Activated CD4-positive, alpha-beta memory T cell treated with anti-CD3 and anti-CD28 coated beads for 36 hours (primary cell): ENCODE results near the gene ARID3B. TPM values are rescaled to one million over a fixed set of nuclear protein-coding genes. Genes with fewer than 3 reads are reported as not detected.
A peak's percentile ranks its signal among the peaks of the same experiment; 100 is the strongest.

Source experiments
- CTCF ChIA-PET: fragments of 350-600 bp; sonication (Branson Sonifier 250); formaldehyde crosslinking; loops from one replicate; lab custom pipeline; 2021; ENCODE audit warnings: antibody characterized with exemption, inconsistent platforms; lab: Charles Lee
- POLR2A ChIA-PET: fragments of 350-600 bp; sonication (Branson Sonifier 250); formaldehyde crosslinking; loops from one replicate; lab custom pipeline; 2021; ENCODE audit warnings: antibody characterized with exemption; lab: Charles Lee
- DNase-seq: peaks from one replicate; pipeline ENCODE4 v3.0.0-alpha.2; 2020
- H3K27ac Mint-ChIP-seq: one replicate; pipeline ENCODE4 v1.8.0; 2021; ENCODE audit warnings: mixed read lengths
- H3K27me3 Mint-ChIP-seq: one replicate; pipeline ENCODE4 v1.8.0; 2021; ENCODE audit warnings: mixed read lengths
- H3K36me3 Mint-ChIP-seq: one replicate; pipeline ENCODE4 v1.8.0; 2021; ENCODE audit warnings: mixed read lengths
- H3K4me1 Mint-ChIP-seq: one replicate; pipeline ENCODE4 v1.8.0; 2021; ENCODE audit warnings: low read depth, mixed read lengths
- H3K4me3 Mint-ChIP-seq: one replicate; pipeline ENCODE4 v1.8.0; 2021; ENCODE audit warnings: mild to moderate bottlenecking, mixed read lengths
- H3K9me3 Mint-ChIP-seq: one replicate; pipeline ENCODE4 v1.8.0; 2021; ENCODE audit warnings: mixed read lengths
- intact Hi-C: fragments of 100-400 bp; cut with micrococcal nuclease; formaldehyde crosslinking; loops from one replicate; pipeline ENCODE4 v1.15.1; 2023
- total RNA-seq, 2 experiments: library from RNA; stranded (reverse); gene quantifications; one replicate each; pipeline ENCODE4 v1.2.3, GENCODE V29; 2021

The ARID3B gene
- total RNA-seq, 2 experiments from 2014 or later = 27.3 to 28.6 TPM

DNA sequence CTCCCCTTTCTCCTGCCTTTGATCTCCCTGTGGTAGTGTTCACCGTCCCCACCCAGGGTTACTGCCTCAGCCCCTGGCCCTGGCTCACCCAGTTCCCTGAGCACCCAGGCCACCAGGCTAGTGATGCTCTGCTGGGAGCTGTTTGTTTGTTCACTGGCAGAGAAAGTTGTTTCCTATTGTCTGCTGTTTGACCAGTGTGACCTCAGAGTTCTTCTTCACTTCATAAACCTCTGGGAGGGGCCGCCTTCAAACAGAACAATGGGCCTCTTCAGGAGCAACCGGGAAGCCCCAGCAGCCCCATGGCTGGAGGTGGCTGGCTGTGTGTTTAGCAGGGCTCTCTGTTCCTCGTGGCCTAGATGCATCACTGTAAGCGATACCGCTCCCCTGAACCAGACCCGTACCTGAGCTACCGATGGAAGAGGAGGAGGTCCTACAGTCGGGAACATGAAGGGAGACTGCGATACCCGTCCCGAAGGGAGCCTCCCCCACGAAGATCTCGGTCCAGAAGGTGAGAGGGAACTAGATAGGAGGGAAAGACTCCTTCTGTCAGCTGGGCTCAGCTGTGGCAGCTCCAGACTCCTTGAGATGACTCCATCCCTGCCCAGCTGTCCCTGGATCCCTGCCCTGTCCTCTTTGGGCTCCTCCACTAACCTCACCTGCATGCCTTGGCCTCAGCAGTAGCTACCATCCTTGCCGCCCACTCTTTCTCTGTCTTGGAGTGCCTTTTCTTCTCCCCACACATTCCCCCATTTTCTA lies 78.0 kb downstream of the ARID3B start:
- Mint-ChIP-seq H3K36me3 (peaks cover 36% of the 10 kb centered on the region), H3K4me1 (peaks cover 44% of the 10 kb centered on the region), H3K9me3 (no peaks in the 10 kb centered on the region), H3K27me3 (no peaks in the 10 kb centered on the region), H3K4me3 (no peak overlapping the region), H3K27ac (no peak overlapping the region)
- intact Hi-C loops = no loop called here
- POLR2A ChIA-PET = no interaction called here
- no peak for DNase-seq
- CTCF ChIA-PET = interaction anchor here (0.6 to 15.5 kb wide), 5 partner anchors 14 to 243 kb away, joined by 3 to 214 read pairs (median 6); no protein-coding TSS in a partner anchor

DNA sequence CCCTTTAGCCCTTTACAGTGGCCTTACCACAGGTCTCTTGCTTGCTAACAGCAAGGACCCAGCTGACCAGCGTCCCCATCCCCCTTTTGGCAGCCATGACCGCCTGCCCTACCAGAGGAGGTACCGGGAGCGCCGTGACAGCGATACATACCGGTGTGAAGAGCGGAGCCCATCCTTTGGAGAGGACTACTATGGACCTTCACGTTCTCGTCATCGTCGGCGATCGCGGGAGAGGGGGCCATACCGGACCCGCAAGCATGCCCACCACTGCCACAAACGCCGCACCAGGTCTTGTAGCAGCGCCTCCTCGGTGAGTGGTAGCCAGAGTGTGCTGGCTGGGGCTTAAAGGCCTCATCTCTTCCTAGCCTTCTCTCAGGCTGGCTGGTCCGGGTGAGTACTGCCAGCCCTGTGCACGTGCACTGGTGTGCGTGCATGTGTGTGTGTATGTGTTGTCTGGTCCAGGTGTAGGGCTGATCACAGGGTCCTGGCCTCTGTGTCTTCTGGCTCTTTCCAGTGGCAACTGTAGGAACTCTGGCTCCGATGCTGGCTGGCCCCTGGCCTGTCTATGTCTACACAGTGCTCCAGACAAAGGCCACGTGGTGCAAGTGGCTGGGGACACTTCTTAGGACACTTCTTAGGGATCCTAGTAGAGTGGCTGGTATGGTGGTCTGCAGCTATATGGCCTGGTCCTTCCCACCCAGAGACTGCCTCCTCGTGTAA lies 79.1 kb downstream of the ARID3B start:
- H3K27ac Mint-ChIP-seq = no peak overlapping the region
- CTCF ChIA-PET = interaction anchor here (0.7 to 15.5 kb wide), 6 partner anchors 13 to 241 kb away, joined by 3 to 214 read pairs (median 6); no protein-coding TSS in a partner anchor
- peaks cover 47% of the 10 kb centered on the region for H3K36me3 Mint-ChIP-seq
- intact Hi-C loops = no loop called here
- POLR2A ChIA-PET = no interaction called here
- H3K27me3 Mint-ChIP-seq = no peaks in the 10 kb centered on the region
- no peak overlapping the region for H3K4me3 Mint-ChIP-seq
- no peak for DNase-seq
- H3K9me3 Mint-ChIP-seq = no peaks in the 10 kb centered on the region
- H3K4me1 Mint-ChIP-seq = peaks cover 44% of the 10 kb centered on the region

DNA sequence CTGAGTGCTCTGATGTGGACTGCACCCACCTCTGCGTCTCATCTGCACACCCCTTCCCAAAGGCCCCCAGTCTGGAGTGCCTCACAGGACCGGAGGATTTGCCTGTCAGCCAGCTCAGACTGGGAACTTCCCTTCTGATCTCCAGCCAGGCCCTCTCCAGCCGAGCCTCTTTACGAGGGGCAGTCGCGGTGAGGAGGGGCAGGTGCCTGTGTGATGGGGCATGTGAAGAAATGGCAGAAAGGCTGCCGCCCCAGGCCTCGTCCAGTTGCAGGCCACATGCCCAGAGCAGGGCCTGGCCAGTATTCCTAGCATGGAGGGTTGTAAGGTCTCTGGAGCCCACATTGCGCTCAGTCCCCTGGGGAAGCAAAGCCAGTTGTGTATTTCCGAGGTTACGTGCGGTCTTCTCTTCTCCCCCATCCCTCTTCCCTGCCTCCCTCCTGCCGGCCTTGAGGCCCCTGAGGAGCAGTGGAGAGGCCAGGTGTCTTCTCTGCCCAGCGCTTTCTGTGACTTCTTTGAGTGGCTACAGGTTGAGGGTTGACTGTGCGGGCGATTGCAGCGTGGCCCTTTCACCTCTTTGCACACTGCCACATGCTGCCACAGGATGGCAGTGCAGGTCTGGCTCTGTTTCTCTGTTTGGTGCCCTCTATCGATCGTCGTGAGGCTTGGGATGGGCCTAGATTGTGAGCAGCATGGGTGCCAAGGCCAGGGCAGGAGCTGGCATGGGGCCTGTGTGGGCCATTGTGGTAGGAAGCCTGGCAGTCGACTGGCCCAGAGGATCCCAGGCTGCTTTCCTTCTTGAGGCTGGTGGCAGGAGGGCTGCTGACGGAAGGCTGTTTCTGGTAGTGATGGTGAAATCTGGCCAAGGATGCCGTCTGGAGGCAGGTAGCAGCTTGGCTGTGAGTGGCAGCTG lies 79.9 kb downstream of the ARID3B start:
- Mint-ChIP-seq H3K36me3 (peaks cover 51% of the 10 kb centered on the region), H3K4me1 (peaks cover 44% of the 10 kb centered on the region), H3K27ac (peak overlapping the region; percentile 67), H3K4me3 (no peak overlapping the region), H3K27me3 (no peaks in the 10 kb centered on the region), H3K9me3 (no peaks in the 10 kb centered on the region)
- intact Hi-C loops = no loop called here
- POLR2A ChIA-PET = no interaction called here
- CTCF ChIA-PET = interaction anchor here (0.6 to 15.5 kb wide), 31 partner anchors 7 to 264 kb away, joined by 3 to 214 read pairs (median 4); partner anchors contain the start of genes CYP1A1 and SEMA7A
- peak; percentile 87 for DNase-seq

DNA sequence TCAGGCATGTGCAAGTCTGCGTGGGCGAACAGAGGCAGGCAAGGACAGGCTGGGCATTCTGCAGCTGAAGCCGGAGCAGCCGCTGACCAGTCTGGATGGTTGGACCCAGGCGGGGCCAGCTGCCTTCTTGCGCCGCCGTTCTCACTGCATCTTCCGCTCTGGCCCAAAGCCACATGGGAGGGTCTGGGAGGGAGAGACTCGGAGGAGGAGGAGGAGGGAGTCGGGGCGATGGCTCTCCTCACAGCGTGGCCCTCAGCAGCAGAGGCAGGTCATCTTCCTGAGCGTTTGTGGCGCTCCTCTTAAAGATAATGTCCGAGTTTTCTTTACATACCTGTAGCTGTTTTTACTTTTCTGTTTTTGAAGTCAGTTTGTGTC lies 80.5 kb downstream of the ARID3B start:
- Mint-ChIP-seq H3K9me3 (no peaks in the 10 kb centered on the region), H3K27me3 (no peaks in the 10 kb centered on the region), H3K4me1 (peaks cover 43% of the 10 kb centered on the region), H3K4me3 (peak overlapping the region; percentile 12), H3K36me3 (peaks cover 54% of the 10 kb centered on the region), H3K27ac (peak overlapping the region; percentile 67)
- CTCF ChIA-PET = interaction anchor here (0.6 to 15.5 kb wide), 29 partner anchors 8 to 264 kb away, joined by 3 to 214 read pairs (median 4); partner anchors contain the start of genes CYP1A1 and SEMA7A
- POLR2A ChIA-PET = no interaction called here
- DNase-seq = no peak
- intact Hi-C loops = no loop called here

DNA sequence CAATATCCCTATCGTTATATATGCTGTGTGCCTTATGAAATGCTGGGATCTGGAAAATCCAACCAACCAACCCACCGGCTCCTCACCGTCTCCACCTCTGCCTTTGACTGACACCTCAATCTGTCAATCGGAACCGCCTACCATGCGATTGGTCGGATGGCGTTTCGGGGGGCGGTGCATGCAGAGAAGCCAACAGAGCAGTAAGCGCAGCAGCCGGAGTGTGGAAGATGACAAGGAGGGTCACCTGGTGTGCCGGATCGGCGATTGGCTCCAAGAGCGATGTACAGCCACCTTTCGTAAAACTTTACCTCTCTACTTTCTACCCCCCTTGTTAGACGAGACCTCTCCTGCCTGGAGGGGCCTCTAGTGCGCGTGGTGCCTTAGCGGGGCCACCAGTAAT lies 80.9 kb downstream of the ARID3B start:
- POLR2A ChIA-PET = no interaction called here
- no peaks in the 10 kb centered on the region for H3K27me3 Mint-ChIP-seq
- peak overlapping the region; percentile 12 for H3K4me3 Mint-ChIP-seq
- CTCF ChIA-PET = interaction anchor here (0.7 to 15.5 kb wide), 17 partner anchors 9 to 253 kb away, joined by 3 to 214 read pairs (median 5); partner anchors contain the start of gene SEMA7A
- H3K4me1 Mint-ChIP-seq = peaks cover 39% of the 10 kb centered on the region
- DNase-seq = no peak
- intact Hi-C loops = no loop called here
- no peaks in the 10 kb centered on the region for H3K9me3 Mint-ChIP-seq
- no peak overlapping the region for H3K27ac Mint-ChIP-seq
- H3K36me3 Mint-ChIP-seq = peaks cover 57% of the 10 kb centered on the region

DNA sequence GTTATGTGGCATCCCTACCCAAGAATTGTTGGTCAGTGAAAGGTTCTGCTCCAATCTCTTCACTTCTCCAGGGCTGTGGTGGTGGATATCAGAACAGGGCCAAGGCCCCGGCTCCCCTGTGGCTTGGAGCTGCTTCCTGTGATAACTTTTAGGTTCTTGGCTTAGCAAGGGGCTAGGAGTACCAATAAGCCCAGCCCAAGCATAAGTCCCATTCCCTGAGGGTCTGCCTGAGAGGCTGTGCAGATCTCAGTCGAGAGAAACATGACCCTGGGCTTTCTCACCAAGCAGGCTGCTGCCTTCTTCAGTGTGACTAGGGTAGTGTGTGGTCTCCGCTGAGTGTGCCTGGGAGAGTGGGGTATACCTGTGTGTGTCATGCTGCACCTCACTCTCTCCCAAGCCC lies 81.7 kb downstream of the ARID3B start:
- Mint-ChIP-seq H3K27ac (no peak overlapping the region), H3K4me3 (no peak overlapping the region), H3K9me3 (no peaks in the 10 kb centered on the region), H3K27me3 (no peaks in the 10 kb centered on the region), H3K36me3 (peaks cover 58% of the 10 kb centered on the region), H3K4me1 (peaks cover 31% of the 10 kb centered on the region)
- DNase-seq = no peak
- POLR2A ChIA-PET = interaction anchor here (1.1 kb wide), 1 partner anchor 9 kb away, joined by 3 read pairs; no protein-coding TSS in a partner anchor
- CTCF ChIA-PET = interaction anchor here (0.6 to 15.5 kb wide), 5 partner anchors 11 to 252 kb away, joined by 3 to 214 read pairs (median 4); no protein-coding TSS in a partner anchor
- intact Hi-C loops = no loop called here

DNA sequence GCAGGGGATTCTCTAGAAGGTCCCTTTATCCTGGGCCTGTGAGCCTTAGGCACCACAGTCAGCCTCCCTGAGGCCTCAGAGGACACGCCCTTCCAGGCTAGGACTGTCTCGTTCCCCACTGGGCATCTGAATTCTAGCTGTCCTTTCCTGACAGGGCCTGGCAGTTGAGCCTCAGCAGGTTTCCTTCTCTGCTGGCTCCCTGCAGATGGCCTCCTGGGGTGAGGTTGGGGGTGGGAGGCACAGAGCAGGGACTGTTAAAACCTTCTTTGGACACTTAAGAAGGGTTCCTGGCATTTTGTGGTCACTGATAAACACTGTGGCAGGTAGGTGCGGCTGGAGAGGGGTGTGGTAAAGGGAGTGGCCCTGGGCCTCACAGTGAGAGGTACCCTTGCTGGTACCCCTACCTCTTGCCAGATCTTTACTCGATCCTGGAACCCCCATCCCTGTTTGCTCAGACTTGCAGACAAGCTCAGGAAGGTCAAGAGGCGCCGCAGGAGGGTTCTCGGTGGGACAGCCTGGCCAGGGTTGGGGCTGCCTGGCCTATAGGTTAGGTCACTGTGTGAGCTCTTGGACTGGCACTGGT lies 83.1 kb downstream of the ARID3B start:
- peaks cover 19% of the 10 kb centered on the region for H3K4me1 Mint-ChIP-seq
- intact Hi-C loops = no loop called here
- H3K4me3 Mint-ChIP-seq = no peak overlapping the region
- DNase-seq = no peak
- H3K36me3 Mint-ChIP-seq = peaks cover 70% of the 10 kb centered on the region
- CTCF ChIA-PET = interaction anchor here (15.5 kb wide), 1 partner anchor 9 kb away, joined by 214 read pairs; no protein-coding TSS in a partner anchor
- no peaks in the 10 kb centered on the region for H3K9me3 Mint-ChIP-seq
- peak overlapping the region; percentile 23 for H3K27ac Mint-ChIP-seq
- POLR2A ChIA-PET = interaction anchor here (0.5 kb wide), 1 partner anchor 45 kb away, joined by 3 read pairs; no protein-coding TSS in a partner anchor
- H3K27me3 Mint-ChIP-seq = no peaks in the 10 kb centered on the region

DNA sequence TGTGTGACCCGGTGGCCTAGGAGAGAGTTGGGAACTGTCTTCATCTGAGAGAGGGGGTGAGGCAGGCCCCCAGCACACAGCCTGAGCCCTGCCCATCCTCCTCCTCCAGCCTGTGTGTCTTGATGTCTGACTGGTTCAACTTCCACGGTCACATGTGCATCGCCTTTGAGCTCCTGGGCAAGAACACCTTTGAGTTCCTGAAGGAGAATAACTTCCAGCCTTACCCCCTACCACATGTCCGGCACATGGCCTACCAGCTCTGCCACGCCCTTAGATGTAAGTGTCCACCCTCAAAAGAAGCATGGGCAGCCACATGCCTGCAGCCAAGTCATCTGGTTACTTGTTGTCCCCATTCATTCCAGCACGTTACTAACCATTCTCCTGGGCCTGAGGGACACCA lies 84.7 kb downstream of the ARID3B start:
- peaks cover 10% of the 10 kb centered on the region for H3K4me1 Mint-ChIP-seq
- H3K36me3 Mint-ChIP-seq = peaks cover 64% of the 10 kb centered on the region

DNA sequence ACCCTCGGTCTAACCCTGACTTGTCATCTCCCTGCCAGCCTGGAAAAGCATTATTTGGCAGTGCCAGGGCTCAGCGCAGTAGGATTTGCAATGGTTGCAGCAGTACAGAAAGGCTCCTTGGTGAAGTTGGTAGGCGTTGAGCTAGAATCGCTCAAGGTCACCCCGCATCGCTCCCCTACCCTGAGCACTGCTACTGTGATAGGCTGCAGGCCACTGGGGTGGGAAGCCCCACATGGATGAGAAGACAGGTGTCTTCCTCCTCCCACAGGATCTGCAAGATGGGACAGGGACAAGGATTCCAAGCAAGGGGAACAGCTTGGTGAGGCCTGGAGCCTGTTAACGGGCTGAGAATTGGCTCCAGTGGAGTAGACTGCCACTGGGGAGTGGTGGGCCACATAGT lies 85.3 kb downstream of the ARID3B start:
- Mint-ChIP-seq H3K27me3 (no peaks in the 10 kb centered on the region), H3K27ac (no peak overlapping the region), H3K4me3 (no peak overlapping the region), H3K36me3 (peaks cover 59% of the 10 kb centered on the region), H3K9me3 (no peaks in the 10 kb centered on the region), H3K4me1 (peaks cover 3% of the 10 kb centered on the region)
- POLR2A ChIA-PET = interaction anchor here (1.1 kb wide), 1 partner anchor 11 kb away, joined by 3 read pairs; the partner anchor contains the start of gene CLK3
- CTCF ChIA-PET = interaction anchor here (1.0 to 15.5 kb wide), 3 partner anchors 7 to 144 kb away, joined by 3 to 214 read pairs (median 3); no protein-coding TSS in a partner anchor
- DNase-seq = no peak
- intact Hi-C loops = no loop called here

More for the DNA sequence above, 84.7 kb downstream of the ARID3B start:
- Mint-ChIP-seq H3K9me3 (no peaks in the 10 kb centered on the region), H3K4me3 (no peak overlapping the region), H3K27me3 (no peaks in the 10 kb centered on the region), H3K27ac (no peak overlapping the region)
- ChIA-PET POLR2A (no interaction called here), CTCF (interaction anchor here (1.0 to 15.5 kb wide), 2 partner anchors 8 to 145 kb away, joined by 3 to 214 read pairs; no protein-coding TSS in a partner anchor)
- intact Hi-C loops = no loop called here
- no peak for DNase-seq

DNA sequence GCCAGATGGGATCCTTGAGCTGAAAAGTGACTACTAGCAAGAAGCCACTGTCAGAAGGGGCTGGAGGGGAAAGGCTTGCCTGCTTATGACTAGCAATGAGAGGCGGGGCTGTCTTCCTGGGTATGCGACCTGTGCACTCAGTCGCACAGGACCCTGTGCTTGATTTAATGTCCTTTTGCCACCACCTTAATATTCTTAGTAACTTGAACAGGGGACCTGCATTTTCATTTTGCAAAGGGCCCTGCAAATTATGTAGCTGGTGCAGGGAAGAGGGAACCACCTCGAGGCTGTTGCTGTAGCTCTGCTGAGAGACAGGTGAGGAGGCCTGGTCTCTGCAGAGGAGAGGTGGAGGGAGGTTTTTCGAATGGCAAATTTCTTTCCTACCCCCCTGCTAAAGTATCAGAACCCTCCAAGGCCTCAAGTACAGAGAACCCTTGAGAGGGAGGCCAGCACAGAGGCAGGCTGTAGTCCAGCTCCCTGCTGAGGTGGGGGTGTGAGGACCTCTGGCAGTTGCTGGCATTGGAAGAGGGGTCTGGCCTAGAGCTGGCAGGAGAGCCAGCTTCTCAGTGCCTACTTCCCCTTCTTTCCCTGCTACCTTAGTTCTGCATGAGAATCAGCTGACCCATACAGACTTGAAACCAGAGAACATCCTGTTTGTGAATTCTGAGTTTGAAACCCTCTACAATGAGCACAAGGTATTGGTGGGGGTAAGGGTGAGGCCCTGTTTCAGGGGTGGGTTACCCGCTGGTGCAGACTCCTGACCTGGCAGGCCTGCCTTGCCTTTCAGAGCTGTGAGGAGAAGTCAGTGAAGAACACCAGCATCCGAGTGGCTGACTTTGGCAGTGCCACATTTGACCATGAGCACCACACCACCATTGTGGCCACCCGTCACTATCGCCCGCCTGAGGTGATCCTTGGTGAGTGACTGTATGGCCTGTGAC lies 86.0 kb downstream of the ARID3B start:
- CTCF ChIA-PET = interaction anchor here (1.0 to 1.3 kb wide), 2 partner anchors 10 to 144 kb away, joined by 3 read pairs; no protein-coding TSS in a partner anchor
- Mint-ChIP-seq H3K27me3 (no peaks in the 10 kb centered on the region), H3K9me3 (no peaks in the 10 kb centered on the region), H3K36me3 (peaks cover 53% of the 10 kb centered on the region), H3K4me3 (no peak overlapping the region), H3K27ac (no peak overlapping the region), H3K4me1 (no peaks in the 10 kb centered on the region)
- DNase-seq = no peak
- intact Hi-C loops = no loop called here
- POLR2A ChIA-PET = interaction anchor here (1.1 kb wide), 1 partner anchor 11 kb away, joined by 3 read pairs; the partner anchor contains the start of gene CLK3
